D721Med (cell line): ENCODE measurements around the gene PLPPR1.
A peak's percentile ranks its signal among the peaks of the same experiment; 100 is the strongest.

Experiments used
- DNase-seq: peaks from one replicate; pipeline ENCODE4 v3.0.0; 2011; ENCODE audit warnings: low spot score; ENCODE audit not compliant: insufficient read length
- FAIRE-seq: peaks from 2 replicates; lab custom pipeline; 2011; peaks lifted over from hg19 to GRCh38; lab: Jason Lieb, UNC
- TF ChIP-seq, protein P1 (sequence below): IDR thresholded peaks from 2 replicates; pipeline ENCODE4 v1.5.1; 2012; ENCODE audit warnings: mild to moderate bottlenecking, control low read depth; ENCODE audit not compliant: insufficient read depth; ENCODE audit errors: missing control alignments

PLPPR1 gene

DNA sequence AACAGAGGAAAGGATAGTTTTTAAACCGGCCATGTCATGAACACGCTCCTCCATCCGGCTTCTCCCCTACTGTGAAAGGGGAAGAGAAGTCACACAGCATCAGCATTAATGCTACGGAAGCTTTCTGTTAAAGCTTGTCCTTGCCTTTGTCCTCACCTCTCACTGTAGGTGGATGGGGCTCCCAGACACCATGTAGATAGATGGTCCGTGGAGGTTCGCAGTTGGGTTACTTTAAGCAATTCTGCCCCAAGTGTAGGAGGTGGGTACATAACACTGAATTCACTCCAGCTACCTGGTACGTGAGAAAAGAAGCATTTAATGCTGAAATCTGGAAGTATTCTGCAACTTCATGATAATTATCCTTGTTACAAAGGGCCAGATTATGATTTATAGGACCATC, 190.5 kb downstream of the PLPPR1 start:
- FAIRE-seq (no peak), DNase-seq (no peak)
- TF ChIP-seq, protein P1, sequence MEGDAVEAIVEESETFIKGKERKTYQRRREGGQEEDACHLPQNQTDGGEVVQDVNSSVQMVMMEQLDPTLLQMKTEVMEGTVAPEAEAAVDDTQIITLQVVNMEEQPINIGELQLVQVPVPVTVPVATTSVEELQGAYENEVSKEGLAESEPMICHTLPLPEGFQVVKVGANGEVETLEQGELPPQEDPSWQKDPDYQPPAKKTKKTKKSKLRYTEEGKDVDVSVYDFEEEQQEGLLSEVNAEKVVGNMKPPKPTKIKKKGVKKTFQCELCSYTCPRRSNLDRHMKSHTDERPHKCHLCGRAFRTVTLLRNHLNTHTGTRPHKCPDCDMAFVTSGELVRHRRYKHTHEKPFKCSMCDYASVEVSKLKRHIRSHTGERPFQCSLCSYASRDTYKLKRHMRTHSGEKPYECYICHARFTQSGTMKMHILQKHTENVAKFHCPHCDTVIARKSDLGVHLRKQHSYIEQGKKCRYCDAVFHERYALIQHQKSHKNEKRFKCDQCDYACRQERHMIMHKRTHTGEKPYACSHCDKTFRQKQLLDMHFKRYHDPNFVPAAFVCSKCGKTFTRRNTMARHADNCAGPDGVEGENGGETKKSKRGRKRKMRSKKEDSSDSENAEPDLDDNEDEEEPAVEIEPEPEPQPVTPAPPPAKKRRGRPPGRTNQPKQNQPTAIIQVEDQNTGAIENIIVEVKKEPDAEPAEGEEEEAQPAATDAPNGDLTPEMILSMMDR, result no peak

DNA sequence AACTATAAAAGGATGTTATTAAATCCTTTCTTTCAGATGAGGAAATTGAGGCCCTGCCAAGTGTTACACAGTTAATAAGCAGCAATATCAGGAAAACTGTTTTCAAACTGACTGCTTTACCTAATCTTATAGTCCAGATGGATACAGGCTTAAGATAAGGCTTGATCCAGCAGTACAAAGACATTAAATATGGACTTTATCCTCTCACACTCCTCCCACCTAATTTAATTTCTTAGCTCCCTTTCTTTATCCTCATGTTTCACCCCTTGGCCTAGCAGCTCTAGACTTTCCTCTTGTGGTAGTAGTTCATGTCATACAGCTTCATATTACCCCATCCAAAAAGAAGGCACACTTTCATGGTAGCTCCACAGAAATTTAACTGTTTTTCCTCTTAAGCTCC, 191.8 kb downstream of the PLPPR1 start:
- FAIRE-seq, result peak; percentile 99
- TF ChIP-seq, protein P1, result peak; percentile 16
- DNase-seq, result no peak

GRCh38 chr9:101225271-101225670, 196.7 kb downstream of the PLPPR1 start:
- no peak for DNase-seq
- FAIRE-seq, result no peak
- TF ChIP-seq, protein P1, result no peak

DNA sequence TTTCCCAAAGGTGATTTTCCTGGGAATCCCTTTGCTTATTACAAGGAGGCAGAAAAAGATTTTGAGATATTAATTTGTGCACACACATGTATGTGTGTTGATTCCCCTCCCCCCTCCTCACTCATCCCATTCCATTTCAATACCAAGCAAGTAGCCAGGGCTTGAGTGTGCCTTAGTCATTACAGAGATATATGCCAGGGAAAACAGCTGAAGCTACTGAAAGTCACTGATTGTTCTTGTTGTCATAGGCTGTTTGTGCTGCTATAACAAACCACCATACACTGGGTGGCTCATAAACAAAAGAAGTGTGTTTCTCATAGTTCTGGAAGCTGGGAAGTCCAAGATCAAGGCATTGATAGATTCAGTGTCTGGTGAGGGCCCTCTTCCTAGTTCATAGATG, 197.6 kb downstream of the PLPPR1 start:
- TF ChIP-seq, protein P1, result no peak
- FAIRE-seq, result peak; percentile 11

DNA sequence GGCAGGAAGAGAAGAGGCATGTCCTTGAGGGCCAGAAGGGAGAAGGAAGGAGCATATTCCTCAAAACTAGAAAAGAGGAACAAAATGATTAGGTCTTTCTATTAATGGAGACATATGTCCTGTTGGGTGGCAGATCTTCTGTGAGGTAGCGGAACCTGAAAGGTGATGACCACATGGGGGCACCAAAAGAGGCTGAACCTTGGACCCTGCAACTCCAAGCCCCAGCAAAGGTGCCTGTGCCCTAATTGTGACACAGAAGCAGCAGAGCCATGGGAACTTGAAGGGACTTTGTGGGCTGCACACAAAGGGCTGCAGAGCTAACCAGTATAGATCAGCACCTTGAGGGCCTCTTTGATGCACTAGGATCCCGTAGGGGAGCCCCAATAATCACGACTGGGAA, 198.3 kb downstream of the PLPPR1 start:
- FAIRE-seq, result no peak
- TF ChIP-seq, protein P1, result no peak
- DNase-seq, result no peak

More for the DNA sequence above, 197.6 kb downstream of the PLPPR1 start:
- DNase-seq, result no peak

DNA sequence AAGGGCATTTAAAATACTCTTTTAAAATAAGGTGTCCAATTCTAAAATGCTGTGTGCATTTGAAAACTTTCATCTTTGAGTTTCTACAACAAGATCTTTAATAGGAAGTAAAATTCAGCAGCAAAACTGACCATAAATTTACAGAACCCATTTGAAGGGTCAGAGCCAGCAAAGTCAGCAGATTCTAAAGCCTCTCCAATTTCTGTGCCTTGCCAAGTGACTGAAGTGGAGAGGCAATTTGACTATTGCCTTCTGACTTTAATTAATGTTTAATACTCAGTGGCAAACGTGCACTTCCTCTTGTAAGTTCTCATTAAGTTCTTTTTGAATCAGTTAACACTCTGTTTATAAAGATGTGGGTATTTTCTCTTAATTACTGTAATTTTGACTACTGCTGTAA, 201.1 kb downstream of the PLPPR1 start:
- no peak for DNase-seq
- TF ChIP-seq, protein P1, result no peak
- FAIRE-seq, result peak; percentile 21

DNA sequence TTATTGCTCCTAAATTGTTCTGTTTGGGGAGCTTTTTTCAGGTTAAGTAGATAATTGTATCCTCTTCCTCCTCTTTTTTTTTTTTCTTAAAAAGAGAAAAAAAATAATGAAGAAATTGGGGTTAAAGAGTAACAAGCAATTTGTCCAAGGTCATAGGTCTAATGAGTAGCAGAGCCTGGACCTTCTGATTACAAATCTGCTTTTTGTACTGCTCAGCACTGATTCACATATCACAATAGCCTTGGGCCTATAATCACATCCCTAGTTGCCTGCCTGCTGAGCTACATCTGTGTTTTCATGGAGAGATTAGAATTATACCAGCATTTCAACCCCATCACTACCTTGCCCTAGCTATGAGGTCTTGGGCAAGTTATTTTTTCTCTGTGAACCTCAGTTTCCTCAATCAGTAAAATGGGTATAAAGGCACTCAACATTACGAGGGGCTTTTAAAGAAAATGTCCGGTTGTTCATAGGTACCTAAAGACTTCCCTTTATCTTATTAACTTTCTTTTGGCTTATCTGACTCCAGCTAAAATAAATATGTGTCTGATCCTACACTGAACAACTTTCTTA, 204.0 kb downstream of the PLPPR1 start:
- FAIRE-seq (peak; percentile 25), DNase-seq (no peak)
- TF ChIP-seq, protein P1, result no peak
